ENCODE measurements around the gene CD37.
"Not testable (repeated sequence)": the region's sequence is repeated elsewhere in the genome, so short reads cannot be mapped to it uniquely, and the experiment has no call there.

The CD37 gene

GRCh38 chr19:49335071-49335783, at the start of gene CD37:
Gene CD37 (plus strand): TSS chr19:49335406. CDS start chr19:49335541, 135 bp downstream.
- DNase-seq: peak; percentile 47

- DNase-seq: no peak
Observed at GRCh38 chr19:49287141-49287770, 48.0 kb upstream of the CD37 start.

GRCh38 chr19:49288205-49288604, 47.0 kb upstream of the CD37 start:
- not testable (repeated sequence) for DNase-seq

GRCh38 chr19:49289286-49289685, 45.9 kb upstream of the CD37 start:
- not testable (repeated sequence) for DNase-seq

GRCh38 chr19:49290517-49290916, 44.7 kb upstream of the CD37 start:
- no peak for DNase-seq

GRCh38 chr19:49294401-49294800, 40.8 kb upstream of the CD37 start:
- DNase-seq: no peak

- DNase-seq: no peak
Observed at GRCh38 chr19:49295208-49295880, 39.9 kb upstream of the CD37 start.

GRCh38 chr19:49297403-49297802, 37.8 kb upstream of the CD37 start:
- no peak for DNase-seq

GRCh38 chr19:49298653-49299052, 36.6 kb upstream of the CD37 start:
- not testable (repeated sequence) for DNase-seq

- DNase-seq: peak; percentile 82
Observed at GRCh38 chr19:49301165-49301865, 33.9 kb upstream of the CD37 start.

GRCh38 chr19:49301866-49302252, 33.3 kb upstream of the CD37 start:
- no peak for DNase-seq

- DNase-seq: not testable (repeated sequence)
Observed at GRCh38 chr19:49306734-49307133, 28.5 kb upstream of the CD37 start.

- no peak for DNase-seq
Observed at GRCh38 chr19:49309087-49309486, 26.1 kb upstream of the CD37 start.

- no peak for DNase-seq
Observed at GRCh38 chr19:49315111-49315510, 20.1 kb upstream of the CD37 start.

GRCh38 chr19:49316284-49316683, 18.9 kb upstream of the CD37 start:
- DNase-seq: no peak

- DNase-seq: no peak
Observed at GRCh38 chr19:49318296-49318695, 16.9 kb upstream of the CD37 start.

- no peak for DNase-seq
Observed at GRCh38 chr19:49324801-49325576, 10.2 kb upstream of the CD37 start, which contains the start of gene SLC6A16. Gene SLC6A16 (minus strand): TSS chr19:49325191. CDS start chr19:49311347, 13,844 bp downstream.

- not testable (repeated sequence) for DNase-seq
Observed at GRCh38 chr19:49325756-49326155, 9.4 kb upstream of the CD37 start.

GRCh38 chr19:49326165-49326704, 9.0 kb upstream of the CD37 start:
- no peak for DNase-seq

GRCh38 chr19:49327878-49328544, 7.2 kb upstream of the CD37 start:
- DNase-seq: peak; percentile 64

- no peak for DNase-seq
Observed at GRCh38 chr19:49328741-49329140, 6.5 kb upstream of the CD37 start.

GRCh38 chr19:49331187-49331586, 4.0 kb upstream of the CD37 start:
- DNase-seq: not testable (repeated sequence)

Data from stimulated activated CD4-positive, alpha-beta T cell treated with anti-CD3 and anti-CD28 coated beads, Interleukin-4, amount 100 ng/mL, for 24 hours (primary cell).